H1 (cell line): ENCODE data around the gene FGF5. TPM values are rescaled to one million over a fixed set of nuclear protein-coding genes. Genes with fewer than 3 reads are reported as not detected.
A peak's percentile ranks its signal among the peaks of the same experiment; 100 is the strongest.

Source experiments
- CTCF ChIA-PET: fragments of 300-600 bp; sonication (Branson Sonifier 250); formaldehyde crosslinking; loops from one replicate; lab custom pipeline; 2021; ENCODE audit not compliant: partially characterized antibody; lab: Charles Lee
- POLR2A ChIA-PET: fragments of 300-600 bp; sonication (Branson Sonifier 250); formaldehyde crosslinking; loops from one replicate; lab custom pipeline; 2021; ENCODE audit warnings: inconsistent platforms; ENCODE audit not compliant: partially characterized antibody; lab: Charles Lee
- DNase-seq, 2 experiments: peaks; one replicate each; pipeline versions ENCODE4 v3.0.0 to v3.0.0-alpha.2; 2010 to 2022; ENCODE audit warnings: low spot score in 2 of 2, low read depth in 1 of 2, mixed read lengths in 1 of 2
- FAIRE-seq: peaks from 2 replicates; lab custom pipeline; 2011; peaks lifted over from hg19 to GRCh38; lab: Jason Lieb, UNC
- H2AFZ ChIP-seq: 2 replicates; pipeline ENCODE4 v1.8.1; 2012; ENCODE audit warnings: low read length, inconsistent platforms
- H2AK5ac ChIP-seq: 2 replicates; pipeline ENCODE4 v1.6.1; 2013; ENCODE audit warnings: low read depth, low read length
- H2BK120ac ChIP-seq: replicated peaks from 2 replicates; pipeline ENCODE3; 2013; ENCODE audit warnings: low read depth, low read length, inconsistent platforms
- H2BK12ac ChIP-seq: 2 replicates; pipeline ENCODE4 v1.6.1; 2013; ENCODE audit warnings: low read depth, low read length
- H2BK15ac ChIP-seq: 2 replicates; pipeline ENCODE4 v1.6.1; 2013; ENCODE audit warnings: low read length
- H2BK20ac ChIP-seq: 2 replicates; pipeline ENCODE4 v1.6.1; 2013; ENCODE audit warnings: low read length
- H2BK5ac ChIP-seq: 2 replicates; pipeline ENCODE4 v1.6.1; 2013; ENCODE audit warnings: low read depth, low read length
- H3K14ac ChIP-seq: 2 replicates; pipeline ENCODE4 v1.6.1; 2013; ENCODE audit warnings: inconsistent platforms; ENCODE audit not compliant: insufficient read length
- H3K18ac ChIP-seq: 2 replicates; pipeline ENCODE4 v1.6.1; 2013; ENCODE audit warnings: low read length; ENCODE audit errors: extremely low read depth
- H3K23ac ChIP-seq: 2 replicates; pipeline ENCODE4 v1.6.1; 2013; ENCODE audit warnings: inconsistent platforms; ENCODE audit not compliant: insufficient read length
- H3K23me2 ChIP-seq: 2 replicates; pipeline ENCODE4 v1.6.1; 2013; ENCODE audit warnings: low read depth, low read length
- H3K27ac ChIP-seq: 2 replicates; pipeline ENCODE4 v1.6.1; 2011; ENCODE audit warnings: low read depth, low read length, inconsistent platforms
- H3K27me3 ChIP-seq, 4 experiments: replicated peaks in 1 of 4; 1 replicate in 1 of 4; 2 replicates in 3 of 4; pipeline versions ENCODE4 v1.6.1 to v1.8.1; 2011 to 2013; ENCODE audit warnings: low read length in 3 of 4, mild to moderate bottlenecking in 3 of 4, inconsistent platforms in 2 of 4, mixed read lengths in 2 of 4, moderate library complexity in 1 of 4; ENCODE audit not compliant: control insufficient read depth in 3 of 4, insufficient read depth in 3 of 4; ENCODE audit errors: extremely low read depth in 1 of 4
- H3K36me3 ChIP-seq, 4 experiments: 2 replicates each; pipeline versions ENCODE4 v1.6.1 to v1.8.1; 2011 to 2013; ENCODE audit warnings: mild to moderate bottlenecking in 4 of 4, low read length in 3 of 4, moderate library complexity in 2 of 4, control low read depth in 1 of 4, inconsistent platforms in 1 of 4; ENCODE audit not compliant: insufficient read depth in 4 of 4, control insufficient read depth in 2 of 4
- H3K4ac ChIP-seq: replicated peaks from 2 replicates; pipeline ENCODE3; 2013; ENCODE audit warnings: low read length, low read depth, mixed read lengths, inconsistent platforms; ENCODE audit not compliant: insufficient read length
- H3K4me1 ChIP-seq, 4 experiments: replicated peaks in 1 of 4; 1 replicate in 1 of 4; 2 replicates in 3 of 4; pipeline versions ENCODE4 v1.6.1 to v1.8.1; 2011 to 2013; ENCODE audit warnings: low read length in 3 of 4, inconsistent platforms in 2 of 4, mixed read lengths in 1 of 4; ENCODE audit not compliant: insufficient read depth in 4 of 4, control insufficient read depth in 3 of 4
- H3K4me2 ChIP-seq, 2 experiments: 2 replicates each; pipeline versions ENCODE4 v1.6.1 to v1.8.1; 2011 to 2013; ENCODE audit warnings: low read depth in 2 of 2, low read length in 2 of 2, control low read depth in 1 of 2, inconsistent platforms in 1 of 2, mild to moderate bottlenecking in 1 of 2; ENCODE audit not compliant: insufficient read depth in 1 of 2
- H3K4me3 ChIP-seq, 4 experiments: fragments of 200-600, 300-600 bp in 1 of 4; sonication (generic), shearing (Covaris generic), sonication (Bioruptor Twin) in 1 of 4; 2 replicates each; pipeline versions ENCODE4 v1.5.1 to v1.8.1; 2011 to 2016; ENCODE audit warnings: low read length in 4 of 4, low read depth in 3 of 4, control low read depth in 2 of 4, inconsistent platforms in 2 of 4, mild to moderate bottlenecking in 2 of 4, mixed read lengths in 1 of 4, moderate library complexity in 1 of 4; ENCODE audit not compliant: insufficient read depth in 2 of 4; ENCODE audit errors: extremely low read depth in 1 of 4
- H3K56ac ChIP-seq: replicated peaks from 2 replicates; pipeline ENCODE3; 2013; ENCODE audit warnings: low read depth, mild to moderate bottlenecking, mixed read lengths, low read length, inconsistent platforms; ENCODE audit not compliant: insufficient read length
- H3K79me1 ChIP-seq: 2 replicates; pipeline ENCODE4 v1.6.1; 2013; ENCODE audit warnings: low read depth, low read length, control low read depth
- H3K79me2 ChIP-seq, 2 experiments: 2 replicates each; pipeline versions ENCODE4 v1.6.1 to v1.8.1; 2012 to 2013; ENCODE audit warnings: low read length in 2 of 2, mild to moderate bottlenecking in 2 of 2, inconsistent platforms in 1 of 2; ENCODE audit not compliant: insufficient read depth in 2 of 2, control insufficient read depth in 1 of 2
- H3K9ac ChIP-seq, 4 experiments: replicated peaks in 1 of 4; 1 replicate in 1 of 4; 2 replicates in 3 of 4; pipeline versions ENCODE4 v1.6.1 to v1.8.1; 2011 to 2013; ENCODE audit warnings: low read depth in 3 of 4, low read length in 3 of 4, control low read depth in 2 of 4, mild to moderate bottlenecking in 2 of 4, moderate library complexity in 2 of 4, inconsistent platforms in 1 of 4; ENCODE audit errors: extremely low read depth in 1 of 4
- H3K9me3 ChIP-seq, 2 experiments: 2 replicates each; pipeline versions ENCODE4 v1.6.1 to v1.8.1; 2012 to 2013; ENCODE audit warnings: mild to moderate bottlenecking in 2 of 2, moderate library complexity in 2 of 2, control low read depth in 1 of 2, inconsistent platforms in 1 of 2, low read depth in 1 of 2, low read length in 1 of 2, mixed read lengths in 1 of 2; ENCODE audit not compliant: insufficient read depth in 2 of 2
- H4K20me1 ChIP-seq, 2 experiments: replicated peaks in 1 of 2; 2 replicates each; pipeline versions ENCODE3 to v1.8.1; 2011 to 2013; ENCODE audit warnings: inconsistent platforms in 2 of 2, low read length in 2 of 2, mild to moderate bottlenecking in 1 of 2; ENCODE audit not compliant: insufficient read depth in 2 of 2, control insufficient read depth in 1 of 2
- H4K5ac ChIP-seq: 2 replicates; pipeline ENCODE4 v1.6.1; 2013; ENCODE audit warnings: low read length, low read depth, mixed read lengths, inconsistent platforms; ENCODE audit not compliant: insufficient read length
- H4K8ac ChIP-seq: 2 replicates; pipeline ENCODE4 v1.8.0; 2013; ENCODE audit warnings: mild to moderate bottlenecking, moderate library complexity, low read length, inconsistent platforms; ENCODE audit not compliant: insufficient read depth; ENCODE audit errors: extremely low read depth
- H4K91ac ChIP-seq: replicated peaks from 2 replicates; pipeline ENCODE3; 2013; ENCODE audit warnings: low read length, mixed read lengths, inconsistent platforms; ENCODE audit not compliant: insufficient read length
- BACH1 ChIP-seq: IDR thresholded peaks from 2 replicates; pipeline ENCODE4 v1.6.1; 2012; ENCODE audit warnings: low read length, improper control_type of control experiment
- CBX5 ChIP-seq: fragments of 300-800, 300-1000 bp; sonication (generic); IDR thresholded peaks from 2 replicates; pipeline ENCODE4 v1.7.1; 2016; ENCODE audit warnings: antibody characterized with exemption, low read length, low read depth
- CTCF ChIP-seq, 3 experiments: IDR thresholded peaks; 1 replicate in 2 of 3; 2 replicates in 1 of 3; pipeline versions ENCODE4 v1.5.1 to v1.6.1; 2011; ENCODE audit warnings: low read length in 3 of 3, mild to moderate bottlenecking in 3 of 3, inconsistent platforms in 2 of 3, low read depth in 1 of 3, moderate library complexity in 1 of 3; ENCODE audit not compliant: insufficient read depth in 1 of 3; ENCODE audit errors: control extremely low read depth in 1 of 3
- PHF8 ChIP-seq: fragments of 200-600 bp; sonication (generic); conservative IDR thresholded peaks from 2 replicates; pipeline ENCODE4 v1.7.1; 2012; ENCODE audit warnings: low read depth, mild to moderate bottlenecking, inconsistent platforms, low read length, moderate library complexity
- RAD21 ChIP-seq, 2 experiments: IDR thresholded peaks in 1 of 2; conservative IDR thresholded peaks in 1 of 2; 2 replicates each; pipeline ENCODE4 v1.6.1; 2011; ENCODE audit warnings: low read depth in 2 of 2, low read length in 2 of 2, improper control_type of control experiment in 1 of 2, inconsistent platforms in 1 of 2, mild to moderate bottlenecking in 1 of 2, moderate library complexity in 1 of 2
- WGBS, 2 experiments: shearing (Covaris generic) in 1 of 2; methylation state at CpG; one replicate each; pipeline versions ENCODE4 v1.1.6 to v1.1.7; 2013 to 2015; ENCODE audit warnings: low lambda C conversion rate in 2 of 2, mixed read lengths in 2 of 2, inconsistent platforms in 1 of 2, low coverage in 1 of 2, missing lambda C conversion rate in 1 of 2; ENCODE audit not compliant: insufficient replicate concordance in 2 of 2, insufficient coverage in 1 of 2, insufficient read length in 1 of 2; ENCODE audit errors: extremely low coverage in 1 of 2, missing lambda C conversion rate in 1 of 2; 5-methylcytosine and 5-hydroxymethylcytosine counted together
- polyA plus RNA-seq, 7 experiments: library from polyadenylated mRNA; depleted of rRNA in 3 of 7; stranded (reverse) in 5 of 7; unstranded in 2 of 7; fragments of >200 nt in 5 of 7; fragments of 200-250 nt in 2 of 7; gene quantifications; 1 replicate in 5 of 7; 2 replicates in 1 of 7; 4 replicates in 1 of 7; pipeline versions ENCODE4 v1.2.1 to v1.2.3, GENCODE V29; 2011 to 2013; ENCODE audit warnings: missing spikeins in 2 of 7, mixed read lengths in 2 of 7
- total RNA-seq: library from RNA; stranded (reverse); fragmentation: NEBNext Ultra II Directional; extraction: Animal tissue kit (Norgen Biotek cat#: 25700); gene quantifications from 2 replicates; pipeline ENCODE4 v1.2.1, GENCODE V29; 2021

Gene FGF5
- total and polyA plus RNA-seq, 2 of the 8 experiments (the other 6 are each of a cell fraction or from before 2014, with no cell fraction given): not detected

GRCh38 chr4:80336582-80336981, 70.1 kb downstream of the FGF5 start:
- Histone ChIP-seq H3K79me2 (no peaks in the 10 kb centered on the region), H2BK5ac (no peak overlapping the region), H4K5ac (no peak overlapping the region), H2BK15ac (no peak overlapping the region), H3K18ac (no peak overlapping the region), H3K56ac (no peak overlapping the region), H2BK12ac (no peak overlapping the region), H3K4ac (no peak overlapping the region), H3K36me3 (no peaks in the 10 kb centered on the region), H4K91ac (no peak overlapping the region), H3K9ac (no peak overlapping the region), H3K23ac (no peak overlapping the region), H3K14ac (no peak overlapping the region), H3K9me3 (no peaks in the 10 kb centered on the region), H4K20me1 (no peaks in the 10 kb centered on the region), H2BK120ac (no peak overlapping the region), H3K4me2 (peak overlapping the region; percentile 54 to 93; a peak in 3 of 4 replicates), H4K8ac (no peak overlapping the region), H2BK20ac (no peak overlapping the region), H3K4me1 (no peaks in the 10 kb centered on the region; a peak in 1 of 7 replicates), H3K27ac (no peak overlapping the region), H2AK5ac (no peak overlapping the region), H2AFZ (no peak overlapping the region), H3K27me3 (peaks cover 0 to 11% (median 9%) of the 10 kb centered on the region in 4 experiments; a peak in 6 of 7 replicates), H3K4me3 (peak overlapping the region in 2 of 4 experiments; percentile 81 to 84; a peak in 3 of 8 replicates), H3K79me1 (no peaks in the 10 kb centered on the region), H3K23me2 (peaks cover 2% of the 10 kb centered on the region; the same call in 1 of the 2 replicates)
- FAIRE-seq (peak; percentile 57), DNase-seq (peak in 1 of 2 experiments; percentile 50)
- ChIA-PET POLR2A (interaction anchor here (0.8 kb wide), 2 partner anchors 116 to 717 kb away, joined by 3 read pairs; no protein-coding TSS in a partner anchor), CTCF (interaction anchor here (0.7 to 5.3 kb wide), 19 partner anchors 11 to 1385 kb away, joined by 3 to 37 read pairs (median 3); partner anchors contain the start of gene FGF5)
- TF ChIP-seq RAD21 (IDR thresholded peaks at IDR 0.05 in 1 of 2, conservative IDR thresholded peaks at IDR 0.05 in 1 of 2; ENCODE audit: low read depth in 2 of 2, low read length in 2 of 2) (peak; percentile 62 to 69), PHF8 (no peak), CTCF (IDR thresholded peaks at IDR 0.05; ENCODE audit: control extremely low read depth in 1 of 3, insufficient read depth in 1 of 3, low read depth in 1 of 3, low read length in 3 of 3) (peak; percentile 47 to 62 (median 57)), BACH1 (no peak), CBX5 (no peak)
- WGBS, 2 experiments: 37% methylated on average over 10 of the region's 10 CpGs; no CpG with 5 or more reads in 1 of the 2 experiments
